GM23338 (cell line): ENCODE results near the gene GALK1.

Source experiments
- CREB1 ChIP-seq: fragments of 250-450 bp; sonication (Bioruptor Pico); IDR thresholded peaks from 2 replicates; pipeline ENCODE4 v1.5.0; 2020; ENCODE audit warnings: low read depth, mild to moderate bottlenecking, moderate library complexity
- EZH2 ChIP-seq: fragments of 200-600 bp; sonication (generic); IDR thresholded peaks from one replicate; pipeline ENCODE4 v1.8.0; 2017; ENCODE audit warnings: antibody characterized with exemption, mild to moderate bottlenecking, low read depth; ENCODE audit not compliant: unreplicated experiment
- EZH2phosphoT487 ChIP-seq: fragments of 200-600 bp; sonication (generic); IDR thresholded peaks from one replicate; pipeline ENCODE4 v1.8.1; 2018; ENCODE audit warnings: antibody characterized with exemption; ENCODE audit not compliant: unreplicated experiment
- JUNB ChIP-seq: IDR thresholded peaks from one replicate; pipeline ENCODE4 v1.6.1; 2016; ENCODE audit warnings: antibody characterized with exemption; ENCODE audit not compliant: unreplicated experiment
- NANOG ChIP-seq: IDR thresholded peaks from 2 replicates; pipeline ENCODE4 v1.6.1; 2016; ENCODE audit warnings: antibody characterized with exemption, borderline replicate concordance
- POLR2AphosphoS5 ChIP-seq: IDR thresholded peaks from 2 replicates; pipeline ENCODE4 v1.6.1; 2016; ENCODE audit warnings: antibody characterized with exemption, low read depth
- STAT1 ChIP-seq: IDR thresholded peaks from one replicate; pipeline ENCODE4 v1.6.1; 2016; ENCODE audit warnings: antibody characterized with exemption; ENCODE audit not compliant: unreplicated experiment
- ZNF331 ChIP-seq: fragments of 250-450 bp; sonication (Bioruptor Pico); IDR thresholded peaks from 2 replicates; pipeline ENCODE4 v1.5.0; 2020; ENCODE audit warnings: low read depth, mild to moderate bottlenecking, moderate library complexity
- TF ChIP-seq, protein P1 (sequence below), 2 experiments: fragments of 200-600 bp in 1 of 2; sonication (generic) in 1 of 2; conservative IDR thresholded peaks; 2 replicates each; pipeline versions ENCODE4 v1.5.1 to v1.6.1; 2016 to 2017; ENCODE audit warnings: antibody characterized with exemption in 2 of 2, low read depth in 2 of 2, mild to moderate bottlenecking in 2 of 2, moderate library complexity in 1 of 2
- TF ChIP-seq, protein P2 (sequence below): IDR thresholded peaks from one replicate; pipeline ENCODE4 v1.6.1; 2018; ENCODE audit warnings: antibody characterized with exemption; ENCODE audit not compliant: unreplicated experiment

GRCh38 chr17:75753514-75754377, 11.2 kb downstream of the GALK1 start:
- TF ChIP-seq, protein P1, sequence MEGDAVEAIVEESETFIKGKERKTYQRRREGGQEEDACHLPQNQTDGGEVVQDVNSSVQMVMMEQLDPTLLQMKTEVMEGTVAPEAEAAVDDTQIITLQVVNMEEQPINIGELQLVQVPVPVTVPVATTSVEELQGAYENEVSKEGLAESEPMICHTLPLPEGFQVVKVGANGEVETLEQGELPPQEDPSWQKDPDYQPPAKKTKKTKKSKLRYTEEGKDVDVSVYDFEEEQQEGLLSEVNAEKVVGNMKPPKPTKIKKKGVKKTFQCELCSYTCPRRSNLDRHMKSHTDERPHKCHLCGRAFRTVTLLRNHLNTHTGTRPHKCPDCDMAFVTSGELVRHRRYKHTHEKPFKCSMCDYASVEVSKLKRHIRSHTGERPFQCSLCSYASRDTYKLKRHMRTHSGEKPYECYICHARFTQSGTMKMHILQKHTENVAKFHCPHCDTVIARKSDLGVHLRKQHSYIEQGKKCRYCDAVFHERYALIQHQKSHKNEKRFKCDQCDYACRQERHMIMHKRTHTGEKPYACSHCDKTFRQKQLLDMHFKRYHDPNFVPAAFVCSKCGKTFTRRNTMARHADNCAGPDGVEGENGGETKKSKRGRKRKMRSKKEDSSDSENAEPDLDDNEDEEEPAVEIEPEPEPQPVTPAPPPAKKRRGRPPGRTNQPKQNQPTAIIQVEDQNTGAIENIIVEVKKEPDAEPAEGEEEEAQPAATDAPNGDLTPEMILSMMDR (conservative IDR thresholded peaks at IDR 0.05; ENCODE audit: low read depth in 2 of 2), result peak; percentile 57 to 68
- no peak for TF ChIP-seq EZH2phosphoT487
- TF ChIP-seq, protein P2, sequence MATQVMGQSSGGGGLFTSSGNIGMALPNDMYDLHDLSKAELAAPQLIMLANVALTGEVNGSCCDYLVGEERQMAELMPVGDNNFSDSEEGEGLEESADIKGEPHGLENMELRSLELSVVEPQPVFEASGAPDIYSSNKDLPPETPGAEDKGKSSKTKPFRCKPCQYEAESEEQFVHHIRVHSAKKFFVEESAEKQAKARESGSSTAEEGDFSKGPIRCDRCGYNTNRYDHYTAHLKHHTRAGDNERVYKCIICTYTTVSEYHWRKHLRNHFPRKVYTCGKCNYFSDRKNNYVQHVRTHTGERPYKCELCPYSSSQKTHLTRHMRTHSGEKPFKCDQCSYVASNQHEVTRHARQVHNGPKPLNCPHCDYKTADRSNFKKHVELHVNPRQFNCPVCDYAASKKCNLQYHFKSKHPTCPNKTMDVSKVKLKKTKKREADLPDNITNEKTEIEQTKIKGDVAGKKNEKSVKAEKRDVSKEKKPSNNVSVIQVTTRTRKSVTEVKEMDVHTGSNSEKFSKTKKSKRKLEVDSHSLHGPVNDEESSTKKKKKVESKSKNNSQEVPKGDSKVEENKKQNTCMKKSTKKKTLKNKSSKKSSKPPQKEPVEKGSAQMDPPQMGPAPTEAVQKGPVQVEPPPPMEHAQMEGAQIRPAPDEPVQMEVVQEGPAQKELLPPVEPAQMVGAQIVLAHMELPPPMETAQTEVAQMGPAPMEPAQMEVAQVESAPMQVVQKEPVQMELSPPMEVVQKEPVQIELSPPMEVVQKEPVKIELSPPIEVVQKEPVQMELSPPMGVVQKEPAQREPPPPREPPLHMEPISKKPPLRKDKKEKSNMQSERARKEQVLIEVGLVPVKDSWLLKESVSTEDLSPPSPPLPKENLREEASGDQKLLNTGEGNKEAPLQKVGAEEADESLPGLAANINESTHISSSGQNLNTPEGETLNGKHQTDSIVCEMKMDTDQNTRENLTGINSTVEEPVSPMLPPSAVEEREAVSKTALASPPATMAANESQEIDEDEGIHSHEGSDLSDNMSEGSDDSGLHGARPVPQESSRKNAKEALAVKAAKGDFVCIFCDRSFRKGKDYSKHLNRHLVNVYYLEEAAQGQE, result no peak
- TF ChIP-seq EZH2, result no peak
- no peak for TF ChIP-seq ZNF331 (CRISPR knock-in tag)
- no peak for TF ChIP-seq JUNB
- TF ChIP-seq POLR2AphosphoS5, result peak; percentile 28; the same call in 1 of the 2 replicates
- peak; percentile 53 for TF ChIP-seq CREB1
- no peak for TF ChIP-seq STAT1
- no peak for TF ChIP-seq NANOG
